Sigmoid colon (tissue), 7 donors: ENCODE data around the gene PLA2G6. TPM values are rescaled to one million over a fixed set of nuclear protein-coding genes. Genes with fewer than 3 reads are reported as not detected.

Source experiments
- DNase-seq: peaks from one replicate; pipeline ENCODE4 v3.0.0-alpha.2; 2019
- H3K27ac ChIP-seq, 4 donors: fragments of 200-600 bp; sonication (generic); one replicate each; pipeline ENCODE4 v1.5.1; 2016 to 2019; ENCODE audit warnings: mild to moderate bottlenecking in 1 of 4
- H3K27me3 ChIP-seq, 3 donors: fragments of 200-600 bp; sonication (generic); one replicate each; pipeline ENCODE4 v1.5.1; 2019; ENCODE audit warnings: mild to moderate bottlenecking in 1 of 3
- H3K36me3 ChIP-seq, 4 donors: fragments of 200-600 bp; sonication (generic); one replicate each; pipeline ENCODE4 v1.5.1; 2016 to 2019
- H3K4me1 ChIP-seq, 4 donors: fragments of 200-600 bp; sonication (generic); one replicate each; pipeline ENCODE4 v1.5.1; 2017 to 2019
- H3K4me3 ChIP-seq, 4 donors: fragments of 200-600 bp; sonication (generic); one replicate each; pipeline ENCODE4 v1.5.1; 2017 to 2019; ENCODE audit warnings: mild to moderate bottlenecking in 2 of 4, moderate library complexity in 1 of 4
- H3K9me3 ChIP-seq, 4 donors: fragments of 200-600 bp in 3 of 4; sonication (generic) in 3 of 4; one replicate each; pipeline versions ENCODE4 v1.5.1 to v1.6.1; 2013 to 2019
- CTCF ChIP-seq, 4 experiments: fragments of 450-650 bp in 3 of 4; fragments of 200-600 bp in 1 of 4; IDR thresholded peaks; one replicate each; pipeline ENCODE4 v1.5.1; 2016 to 2019; ENCODE audit warnings: antibody characterized with exemption in 4 of 4, mild to moderate bottlenecking in 3 of 4, moderate library complexity in 2 of 4
- EP300 ChIP-seq, 4 donors: sonication (generic); formaldehyde crosslinking; IDR thresholded peaks; one replicate each; pipeline ENCODE4 v1.6.1; 2017; ENCODE audit warnings: antibody characterized with exemption in 4 of 4
- POLR2A ChIP-seq, 2 donors: fragments of 450-650 bp; IDR thresholded peaks; one replicate each; pipeline ENCODE4 v1.6.1; 2016; ENCODE audit warnings: antibody characterized with exemption in 2 of 2, mild to moderate bottlenecking in 2 of 2, moderate library complexity in 2 of 2
- POLR2AphosphoS5 ChIP-seq, 4 donors: sonication (generic); formaldehyde crosslinking; IDR thresholded peaks; one replicate each; pipeline ENCODE4 v1.6.1; 2017; ENCODE audit warnings: antibody characterized with exemption in 4 of 4
- WGBS, 2 donors: extraction: QIAGEN DNeasy Blood & Tissue Kit; methylation state at CpG; one replicate each; pipeline ENCODE4 v1.1.7; 2013; 5-methylcytosine and 5-hydroxymethylcytosine counted together
- intact Hi-C: fragments of 100-400 bp; cut with DNase I; formaldehyde crosslinking; loops from one replicate; pipeline ENCODE4 v1.15.1; 2023
- polyA plus RNA-seq, 3 donors: library from polyadenylated mRNA; stranded (reverse); fragments of 200-250 nt; gene quantifications; one replicate each; pipeline ENCODE4 v1.2.3, GENCODE V29; 2013
- total RNA-seq, 4 donors: library from RNA; depleted of rRNA; stranded (reverse); fragments of >200 nt; gene quantifications; one replicate each; pipeline ENCODE4 v1.1.0, GENCODE V29; 2016
- donor health status: healthy with polysubstance abuse.
- donor health status: Bipolar disorder and iron deficiency.
- donor health status: healthy.

The PLA2G6 gene
- total and polyA plus RNA-seq, 7 donors: 6.6 to 36.2 (median 19.4) TPM

GRCh38 chr22:38201371-38201710 is 19.7 kb upstream of the PLA2G6 start:
- Histone ChIP-seq H3K4me3 (peak overlapping the region; percentile 17 to 92 (median 86)), H3K27me3 (no peaks in the 10 kb centered on the region), H3K36me3 (no peaks in the 10 kb centered on the region), H3K27ac (peak overlapping the region; percentile 97 to 100 (median 98)), H3K4me1 (peaks cover 0 to 41% (median 38%) of the 10 kb centered on the region in 4 donors), H3K9me3 (no peaks in the 10 kb centered on the region)
- no peak for TF ChIP-seq CTCF (IDR thresholded peaks at IDR 0.05)
- TF ChIP-seq POLR2A (IDR thresholded peaks at IDR 0.05): no peak
- TF ChIP-seq EP300 (IDR thresholded peaks at IDR 0.05): no peak
- no peak for TF ChIP-seq POLR2AphosphoS5 (IDR thresholded peaks at IDR 0.05)
- WGBS, 2 donors: 12 to 29% methylated on average over 8 of the region's 8 CpGs
- DNase-seq: no peak
- intact Hi-C loops: loop anchor here (2.0 to 5.0 kb wide), 4 partner anchors 19 to 306 kb away; partner anchors contain the start of genes DDX17 and TMEM184B

GRCh38 chr22:38199826-38200559 is 18.4 kb upstream of the PLA2G6 start:
- Histone ChIP-seq H3K36me3 (no peaks in the 10 kb centered on the region), H3K9me3 (no peaks in the 10 kb centered on the region), H3K27ac (no peak overlapping the region), H3K4me3 (no peak overlapping the region), H3K27me3 (no peaks in the 10 kb centered on the region), H3K4me1 (peaks cover 0 to 30% (median 26%) of the 10 kb centered on the region in 4 donors)
- no peak for TF ChIP-seq EP300 (IDR thresholded peaks at IDR 0.05)
- no peak for TF ChIP-seq POLR2A (IDR thresholded peaks at IDR 0.05)
- no peak for TF ChIP-seq CTCF (IDR thresholded peaks at IDR 0.05)
- TF ChIP-seq POLR2AphosphoS5 (IDR thresholded peaks at IDR 0.05): no peak
- intact Hi-C loops: loop anchor here (2.0 to 5.0 kb wide), 4 partner anchors 17 to 307 kb away; partner anchors contain the start of genes DDX17 and TMEM184B
- WGBS, 2 donors: 82 to 88% methylated on average over 10 of the region's 10 CpGs
- no peak for DNase-seq

GRCh38 chr22:38196791-38197419 is 15.3 kb upstream of the PLA2G6 start:
- no peak overlapping the region for H3K4me3 ChIP-seq
- intact Hi-C loops: no loop called here
- TF ChIP-seq POLR2AphosphoS5 (IDR thresholded peaks at IDR 0.05): no peak
- TF ChIP-seq POLR2A (IDR thresholded peaks at IDR 0.05): no peak
- no peak for TF ChIP-seq EP300 (IDR thresholded peaks at IDR 0.05)
- TF ChIP-seq CTCF (IDR thresholded peaks at IDR 0.05): no peak
- H3K27me3 ChIP-seq: no peaks in the 10 kb centered on the region
- no peaks in the 10 kb centered on the region for H3K9me3 ChIP-seq
- WGBS, 2 donors: 18 to 65% methylated on average over 19 of the region's 19 CpGs
- peaks cover 0 to 13% (median 6%) of the 10 kb centered on the region in 4 donors for H3K4me1 ChIP-seq
- H3K36me3 ChIP-seq: no peaks in the 10 kb centered on the region
- DNase-seq: no peak
- H3K27ac ChIP-seq: no peak overlapping the region

GRCh38 chr22:38193580-38193979 is 11.9 kb upstream of the PLA2G6 start:
- DNase-seq: no peak
- WGBS, 2 donors: 67 to 71% methylated on average over 6 of the region's 6 CpGs

More at GRCh38 chr22:38193580-38193979, 11.9 kb upstream of the PLA2G6 start:
- no peak overlapping the region for H3K4me3 ChIP-seq
- H3K4me1 ChIP-seq: peaks cover 0 to 13% (median 3%) of the 10 kb centered on the region in 4 donors
- H3K27ac ChIP-seq: no peak overlapping the region
- H3K9me3 ChIP-seq: no peaks in the 10 kb centered on the region
- TF ChIP-seq POLR2A (IDR thresholded peaks at IDR 0.05) (no peak), POLR2AphosphoS5 (IDR thresholded peaks at IDR 0.05) (peak in 1 of 4 donors; percentile 22), CTCF (IDR thresholded peaks at IDR 0.05) (no peak)
- intact Hi-C loops: no loop called here
- H3K36me3 ChIP-seq: no peaks in the 10 kb centered on the region
- no peaks in the 10 kb centered on the region for H3K27me3 ChIP-seq
